HG03039 (cell line): ENCODE data around the gene MTFR1L.

Experiments
- ATAC-seq: cut with Tn5 transposase; IDR thresholded peaks from one replicate; pipeline ENCODE4 v1.9.1; 2021; ENCODE audit warnings: mild to moderate bottlenecking, moderate library complexity; ENCODE audit not compliant: unreplicated experiment

Gene MTFR1L

DNA sequence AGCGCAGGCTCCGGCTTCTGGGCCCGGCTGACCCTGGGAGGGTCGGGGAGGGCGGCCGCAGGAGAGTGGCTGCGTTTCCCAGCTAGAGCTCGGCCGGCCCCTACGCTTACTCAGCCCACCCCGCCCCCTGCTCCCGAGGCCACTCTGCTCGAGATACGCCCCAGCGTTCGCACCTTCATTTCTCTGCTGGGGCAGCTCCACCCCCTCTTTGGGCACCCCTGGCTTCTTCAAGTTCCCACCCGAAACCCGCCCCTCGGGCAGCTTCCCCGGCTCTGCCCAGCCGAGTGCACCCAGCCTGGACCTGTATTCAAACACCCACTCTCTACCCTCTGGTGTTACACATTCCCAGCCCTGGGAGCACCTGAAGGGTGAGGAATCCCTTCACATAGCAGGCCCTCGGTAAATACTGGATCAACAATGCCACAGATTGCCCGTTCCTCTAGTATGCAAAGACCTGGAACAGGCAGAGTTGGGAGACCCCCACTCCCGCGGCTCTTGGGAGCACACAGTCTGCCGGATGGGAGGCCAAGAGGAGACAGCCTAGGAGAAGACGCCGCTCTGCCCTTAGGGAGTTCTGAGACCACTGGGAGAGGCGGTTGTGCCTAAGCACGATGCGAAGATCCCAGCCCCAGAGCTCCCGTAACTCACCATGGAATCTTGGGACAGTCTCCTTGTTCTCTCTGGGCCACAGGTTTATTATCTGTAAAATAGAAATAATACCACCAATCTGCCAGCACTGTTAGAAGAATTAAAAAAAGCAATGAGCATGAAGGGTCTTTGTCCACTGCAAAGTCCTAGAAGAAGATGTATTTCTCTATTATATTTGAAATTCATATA lies 56.3 kb downstream of the MTFR1L start:
- no peak for ATAC-seq

DNA sequence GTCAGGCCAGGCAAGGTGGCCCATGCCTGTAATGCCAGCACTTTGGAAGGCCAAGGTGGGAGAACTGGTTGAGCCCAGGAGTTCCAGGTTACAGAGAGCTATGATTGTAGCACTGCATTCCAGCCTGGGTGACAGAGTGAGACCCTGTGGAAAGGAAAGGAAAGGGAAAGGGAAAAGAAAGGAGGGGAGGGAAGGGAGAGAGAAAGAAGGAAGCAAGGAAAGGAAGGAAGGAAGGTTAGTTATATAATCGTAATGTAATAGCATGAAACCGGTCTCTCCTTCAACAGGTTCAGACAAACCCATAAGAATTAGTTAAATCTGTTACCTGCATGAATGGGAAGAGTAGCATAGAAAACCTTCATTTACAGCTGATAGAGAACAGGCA lies 56.9 kb downstream of the MTFR1L start:
- no peak for ATAC-seq

- no peak for ATAC-seq
Measured at GRCh38 chr1:25877155-25877554, 57.4 kb downstream of the MTFR1L start.

DNA sequence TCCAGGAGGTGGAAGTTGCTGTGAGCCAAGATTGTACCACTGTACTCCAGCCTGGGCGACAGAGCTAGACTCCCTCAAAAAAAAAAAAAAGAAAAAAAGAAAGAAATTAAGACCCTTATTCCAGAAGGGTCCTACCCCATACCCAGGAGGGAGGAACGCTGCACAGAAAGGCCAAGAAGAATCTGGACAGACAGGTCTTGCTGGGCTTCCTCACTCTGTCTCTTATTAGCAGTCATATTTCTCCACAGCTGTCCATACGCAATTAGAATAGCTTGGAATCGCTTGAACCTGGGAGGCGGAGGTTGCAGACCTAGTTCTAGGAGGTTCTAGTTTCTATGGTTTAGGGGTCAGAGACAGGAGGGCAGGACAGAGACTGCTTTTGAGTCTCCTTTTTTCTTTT lies 58.9 kb downstream of the MTFR1L start:
- no peak for ATAC-seq

DNA sequence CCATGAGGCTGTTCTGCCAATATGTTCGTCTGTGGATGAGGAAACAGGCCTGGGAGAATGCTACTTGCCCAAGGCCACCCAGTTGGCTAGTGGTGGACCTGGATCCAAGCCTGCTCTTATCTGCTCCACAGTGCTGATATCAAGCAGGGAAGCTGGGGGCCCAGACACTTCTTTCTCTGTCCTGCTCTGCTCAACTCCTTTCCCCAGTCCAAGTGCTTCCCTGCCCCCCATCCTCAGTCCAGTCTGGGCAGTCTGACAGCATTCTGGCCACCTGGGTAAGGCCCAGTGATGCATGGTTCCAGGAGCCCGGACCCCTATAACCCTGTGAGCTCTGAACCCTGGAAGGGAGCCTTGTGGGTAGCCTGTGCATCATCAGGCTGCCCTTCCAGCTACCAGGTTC lies 59.9 kb downstream of the MTFR1L start:
- ATAC-seq = no peak

DNA sequence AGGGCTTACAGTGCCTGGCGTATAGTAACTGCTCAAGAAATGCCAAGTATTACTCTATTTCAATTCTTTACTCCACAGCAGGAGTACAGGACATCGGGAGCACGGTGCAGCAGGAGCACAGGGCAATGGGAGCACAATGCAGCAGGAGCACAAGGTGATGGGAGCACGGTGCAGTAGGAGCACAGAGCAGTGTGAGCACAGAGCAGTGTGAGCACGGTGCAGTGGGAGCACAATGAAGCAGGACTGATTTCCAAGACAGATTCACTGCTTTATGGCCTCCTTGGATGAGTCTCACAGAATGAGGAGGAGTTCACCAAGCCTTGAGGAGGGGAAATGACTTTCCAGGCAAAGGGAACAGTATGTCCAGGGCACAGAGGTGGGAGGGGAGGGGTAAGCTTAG lies 60.8 kb downstream of the MTFR1L start:
- ATAC-seq = no peak

DNA sequence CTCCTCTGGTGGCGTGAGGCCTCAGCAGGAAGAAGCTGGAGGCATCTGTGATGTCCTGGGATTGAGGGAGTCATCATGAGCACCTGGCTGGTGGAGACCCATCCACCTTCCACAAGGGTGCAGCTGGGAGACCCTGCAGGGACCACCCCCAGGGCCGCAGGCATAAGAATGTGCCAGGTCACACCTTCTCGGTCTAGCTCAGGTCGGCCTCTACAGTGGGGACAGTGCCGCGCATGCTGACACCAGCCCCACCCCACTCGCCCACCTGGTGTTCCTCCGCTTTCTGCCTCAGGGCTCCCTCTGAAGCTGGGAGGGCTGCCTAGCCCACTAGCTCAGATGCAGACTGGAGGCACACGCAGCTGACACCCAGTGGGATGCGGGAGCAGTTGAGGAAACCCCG lies 61.5 kb downstream of the MTFR1L start:
- ATAC-seq = no peak
